ENCODE data around the gene GALNT2.

Gene GALNT2

GRCh38 chr1:230273141-230273710 is 206.2 kb downstream of the GALNT2 start:
- TF ChIP-seq CTCF (IDR thresholded peaks at IDR 0.05; ENCODE audit: low read depth, low read length, missing control alignments): no peak
- H3K4me3 ChIP-seq (ENCODE audit: low read depth, low read length): no peak overlapping the region
- in situ Hi-C loops (cut with HindIII; ENCODE audit: low sequenced_read_pairs): no loop called here
- DNase-seq (ENCODE audit: low read depth): no peak

GRCh38 chr1:230274254-230274653 is 207.2 kb downstream of the GALNT2 start:
- no peak for TF ChIP-seq CTCF (IDR thresholded peaks at IDR 0.05; ENCODE audit: low read depth, low read length, missing control alignments)
- H3K4me3 ChIP-seq (ENCODE audit: low read depth, low read length): no peak overlapping the region
- no peak for DNase-seq (ENCODE audit: low read depth)
- in situ Hi-C loops (cut with HindIII; ENCODE audit: low sequenced_read_pairs): no loop called here

GRCh38 chr1:230276401-230276800 is 209.4 kb downstream of the GALNT2 start:
- in situ Hi-C loops (cut with HindIII; ENCODE audit: low sequenced_read_pairs): no loop called here
- DNase-seq (ENCODE audit: low read depth): no peak
- no peak for TF ChIP-seq CTCF (IDR thresholded peaks at IDR 0.05; ENCODE audit: low read depth, low read length, missing control alignments)
- no peak overlapping the region for H3K4me3 ChIP-seq (ENCODE audit: low read depth, low read length)

GRCh38 chr1:230277201-230278025 is 210.4 kb downstream of the GALNT2 start:
- TF ChIP-seq CTCF (IDR thresholded peaks at IDR 0.05; ENCODE audit: low read depth, low read length, missing control alignments): no peak
- no peak overlapping the region for H3K4me3 ChIP-seq (ENCODE audit: low read depth, low read length)
- no peak for DNase-seq (ENCODE audit: low read depth)
- in situ Hi-C loops (cut with HindIII; ENCODE audit: low sequenced_read_pairs): no loop called here

- no peak for TF ChIP-seq CTCF (IDR thresholded peaks at IDR 0.05; ENCODE audit: low read depth, low read length, missing control alignments)
- DNase-seq (ENCODE audit: low read depth): no peak
- H3K4me3 ChIP-seq (ENCODE audit: low read depth, low read length): no peak overlapping the region
- in situ Hi-C loops (cut with HindIII; ENCODE audit: low sequenced_read_pairs): no loop called here
Observed at GRCh38 chr1:230278376-230278775, 211.3 kb downstream of the GALNT2 start.

GRCh38 chr1:230278871-230279582 is 212.0 kb downstream of the GALNT2 start:
- in situ Hi-C loops (cut with HindIII; ENCODE audit: low sequenced_read_pairs): no loop called here
- no peak for DNase-seq (ENCODE audit: low read depth)
- no peak overlapping the region for H3K4me3 ChIP-seq (ENCODE audit: low read depth, low read length)
- TF ChIP-seq CTCF (IDR thresholded peaks at IDR 0.05; ENCODE audit: low read depth, low read length, missing control alignments): no peak
